Liver (tissue), 9 donors: ENCODE results near the gene TMEM213. TPM values are rescaled to one million over a fixed set of nuclear protein-coding genes. Genes with fewer than 3 reads are reported as not detected.

Source experiments
- DNase-seq: peaks from one replicate; pipeline ENCODE4 v3.0.0-alpha.2; 2017; ENCODE audit warnings: low spot score
- H3K27ac ChIP-seq, 2 donors: one replicate each; pipeline ENCODE4 v1.7.0; 2013; ENCODE audit warnings: inconsistent platforms in 2 of 2, low read length in 2 of 2, control low read depth in 1 of 2, low read depth in 1 of 2, mild to moderate bottlenecking in 1 of 2
- H3K27me3 ChIP-seq, 4 donors: one replicate each; pipeline versions ENCODE4 v1.6.1 to v1.7.0; 2013; ENCODE audit warnings: low read length in 3 of 4, inconsistent platforms in 1 of 4, mild to moderate bottlenecking in 1 of 4, moderate library complexity in 1 of 4; ENCODE audit not compliant: control insufficient read depth in 4 of 4, insufficient read depth in 4 of 4
- H3K36me3 ChIP-seq, 4 donors: one replicate each; pipeline versions ENCODE4 v1.6.1 to v1.7.0; 2013; ENCODE audit warnings: low read length in 3 of 4, mild to moderate bottlenecking in 3 of 4, low read depth in 1 of 4, moderate library complexity in 1 of 4; ENCODE audit not compliant: control insufficient read depth in 4 of 4, insufficient read depth in 3 of 4
- H3K4me1 ChIP-seq, 4 donors: one replicate each; pipeline versions ENCODE4 v1.6.1 to v1.7.0; 2013; ENCODE audit warnings: low read length in 3 of 4, mild to moderate bottlenecking in 3 of 4, moderate library complexity in 1 of 4; ENCODE audit not compliant: control insufficient read depth in 4 of 4, insufficient read depth in 4 of 4
- H3K4me3 ChIP-seq, 3 donors: one replicate each; pipeline versions ENCODE4 v1.6.1 to v1.7.0; 2013; ENCODE audit warnings: low read length in 3 of 3, control low read depth in 1 of 3, low read depth in 1 of 3, mild to moderate bottlenecking in 1 of 3
- H3K9ac ChIP-seq, 2 donors: one replicate each; pipeline ENCODE4 v1.7.0; 2013; ENCODE audit warnings: low read length in 2 of 2, mild to moderate bottlenecking in 2 of 2, moderate library complexity in 2 of 2, control low read depth in 1 of 2, low read depth in 1 of 2
- H3K9me3 ChIP-seq, 4 donors: one replicate each; pipeline versions ENCODE4 v1.6.1 to v1.7.0; 2013; ENCODE audit warnings: low read length in 3 of 4; ENCODE audit not compliant: control insufficient read depth in 4 of 4
- EGR1 ChIP-seq, 2 donors: IDR thresholded peaks; 2 replicates each; pipeline ENCODE4 v1.6.1; 2016 to 2018; ENCODE audit warnings: antibody characterized with exemption in 2 of 2, low read depth in 2 of 2
- FOXA1 ChIP-seq: IDR thresholded peaks from 2 replicates; pipeline ENCODE4 v1.6.1; 2016; ENCODE audit warnings: antibody characterized with exemption
- FOXA2 ChIP-seq: IDR thresholded peaks from 2 replicates; pipeline ENCODE4 v1.6.1; 2016; ENCODE audit warnings: antibody characterized with exemption
- GABPA ChIP-seq, 2 donors: IDR thresholded peaks in 1 of 2; conservative IDR thresholded peaks in 1 of 2; 2 replicates each; pipeline ENCODE4 v1.6.1; 2016; ENCODE audit warnings: antibody characterized with exemption in 2 of 2, mild to moderate bottlenecking in 1 of 2, moderate library complexity in 1 of 2
- HNF4A ChIP-seq, 2 donors: conservative IDR thresholded peaks; 2 replicates each; pipeline ENCODE4 v1.6.1; 2016; ENCODE audit warnings: antibody characterized with exemption in 2 of 2, mild to moderate bottlenecking in 2 of 2
- HNF4G ChIP-seq: IDR thresholded peaks from 2 replicates; pipeline ENCODE4 v1.6.1; 2016; ENCODE audit warnings: antibody characterized with exemption
- NR2F2 ChIP-seq: IDR thresholded peaks from 2 replicates; pipeline ENCODE4 v1.6.1; 2016; ENCODE audit warnings: antibody characterized with exemption
- RAD21 ChIP-seq, 2 donors: IDR thresholded peaks; 2 replicates each; pipeline ENCODE4 v1.6.1; 2016; ENCODE audit warnings: antibody characterized with exemption in 2 of 2, mild to moderate bottlenecking in 2 of 2
- RXRA ChIP-seq, 2 donors: IDR thresholded peaks; 2 replicates each; pipeline ENCODE4 v1.6.1; 2017 to 2018; ENCODE audit warnings: antibody characterized with exemption in 2 of 2, mild to moderate bottlenecking in 1 of 2
- SP1 ChIP-seq: IDR thresholded peaks from 2 replicates; pipeline ENCODE4 v1.6.1; 2018; ENCODE audit warnings: antibody characterized with exemption, mild to moderate bottlenecking
- TAF1 ChIP-seq: conservative IDR thresholded peaks from 2 replicates; pipeline ENCODE4 v1.6.1; 2016; ENCODE audit warnings: antibody characterized with exemption, mild to moderate bottlenecking
- YY1 ChIP-seq: IDR thresholded peaks from 2 replicates; pipeline ENCODE4 v1.6.1; 2016; ENCODE audit warnings: antibody characterized with exemption, mild to moderate bottlenecking
- WGBS: extraction: QIAGEN DNeasy Blood & Tissue Kit; methylation state at CpG from one replicate; pipeline ENCODE4 v1.1.7; 2013; 5-methylcytosine and 5-hydroxymethylcytosine counted together
- polyA plus RNA-seq, 2 donors: library from polyadenylated mRNA; stranded (reverse) in 1 of 2; unstranded in 1 of 2; fragments of 200-250 nt in 1 of 2; fragments of >200 nt in 1 of 2; fragmentation: Nextera tagmentation in 1 of 2; extraction: Ambion mirVana in 1 of 2; gene quantifications; one replicate each; pipeline versions ENCODE4 v1.2.1 to v1.2.3, GENCODE V29; 2013 to 2015
- total RNA-seq, 2 donors: library from RNA; depleted of rRNA; stranded (reverse); fragments of >200 nt; gene quantifications; one replicate each; pipeline ENCODE4 v1.2.3, GENCODE V29; 2014
- TF ChIP-seq, protein P1 (sequence below): IDR thresholded peaks from 2 replicates; pipeline ENCODE4 v1.6.1; 2016; ENCODE audit warnings: antibody characterized with exemption
- TF ChIP-seq, protein P2 (sequence below): IDR thresholded peaks from 2 replicates; pipeline ENCODE4 v1.6.1; 2016; ENCODE audit warnings: antibody characterized with exemption
- TF ChIP-seq, protein P3 (sequence below): IDR thresholded peaks from 2 replicates; pipeline ENCODE4 v1.6.1; 2016; ENCODE audit warnings: antibody characterized with exemption
- TF ChIP-seq, protein P4 (sequence below): IDR thresholded peaks from 2 replicates; pipeline ENCODE4 v1.6.1; 2016; ENCODE audit warnings: antibody characterized with exemption, mild to moderate bottlenecking
- donor health status: healthy.
- donor health status: healthy.
- donor health status: healthy.
- donor health status: healthy.
- donor health status: healthy.

TMEM213 gene
- total and polyA plus RNA-seq, 4 donors = not detected

DNA sequence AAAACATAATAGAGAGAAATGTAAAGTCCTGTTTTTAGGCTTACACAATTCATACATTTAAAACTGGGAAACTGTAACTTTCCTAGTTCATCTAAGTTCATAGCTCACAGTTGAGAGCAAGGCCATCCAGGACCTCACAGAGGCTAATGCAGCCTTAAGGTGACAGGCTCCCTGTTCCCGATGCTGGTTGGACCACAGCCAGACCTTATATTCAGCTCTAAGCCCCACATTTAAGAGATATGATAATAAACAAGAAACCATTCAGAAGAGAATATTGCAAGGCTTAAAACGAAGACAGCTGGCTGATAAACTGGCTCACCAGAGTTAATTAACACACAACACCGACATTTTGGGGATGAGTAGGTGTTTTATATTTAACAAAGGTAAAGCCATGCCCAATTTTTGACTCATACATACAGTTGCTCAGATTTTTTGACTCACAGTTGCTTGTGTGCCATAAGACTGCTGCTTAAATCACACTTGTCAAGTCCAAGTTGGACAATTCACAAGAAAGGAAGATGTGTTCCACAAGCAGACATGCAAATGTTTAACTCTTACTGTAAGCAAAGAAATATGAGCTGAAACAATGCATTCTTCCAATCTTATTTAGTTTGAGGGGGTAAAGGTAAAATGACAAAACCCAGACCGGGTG is 41.1 kb upstream of the TMEM213 start:
- Histone ChIP-seq H3K9me3 (no peaks in the 10 kb centered on the region), H3K9ac (no peak overlapping the region), H3K36me3 (no peaks in the 10 kb centered on the region), H3K4me1 (peaks cover 0 to 8% (median 0%) of the 10 kb centered on the region in 4 donors), H3K27ac (no peak overlapping the region), H3K4me3 (no peak overlapping the region), H3K27me3 (no peaks in the 10 kb centered on the region)
- TF ChIP-seq YY1 = no peak
- no peak for TF ChIP-seq SP1
- TF ChIP-seq, protein P1, sequence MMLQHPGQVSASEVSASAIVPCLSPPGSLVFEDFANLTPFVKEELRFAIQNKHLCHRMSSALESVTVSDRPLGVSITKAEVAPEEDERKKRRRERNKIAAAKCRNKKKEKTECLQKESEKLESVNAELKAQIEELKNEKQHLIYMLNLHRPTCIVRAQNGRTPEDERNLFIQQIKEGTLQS = no peak
- TF ChIP-seq GABPA (IDR thresholded peaks at IDR 0.05 in 1 of 2, conservative IDR thresholded peaks at IDR 0.05 in 1 of 2) = no peak
- TF ChIP-seq FOXA2 = no peak
- TF ChIP-seq RXRA (IDR thresholded peaks at IDR 0.05) = no peak
- TF ChIP-seq NR2F2 = no peak
- TF ChIP-seq, protein P2, sequence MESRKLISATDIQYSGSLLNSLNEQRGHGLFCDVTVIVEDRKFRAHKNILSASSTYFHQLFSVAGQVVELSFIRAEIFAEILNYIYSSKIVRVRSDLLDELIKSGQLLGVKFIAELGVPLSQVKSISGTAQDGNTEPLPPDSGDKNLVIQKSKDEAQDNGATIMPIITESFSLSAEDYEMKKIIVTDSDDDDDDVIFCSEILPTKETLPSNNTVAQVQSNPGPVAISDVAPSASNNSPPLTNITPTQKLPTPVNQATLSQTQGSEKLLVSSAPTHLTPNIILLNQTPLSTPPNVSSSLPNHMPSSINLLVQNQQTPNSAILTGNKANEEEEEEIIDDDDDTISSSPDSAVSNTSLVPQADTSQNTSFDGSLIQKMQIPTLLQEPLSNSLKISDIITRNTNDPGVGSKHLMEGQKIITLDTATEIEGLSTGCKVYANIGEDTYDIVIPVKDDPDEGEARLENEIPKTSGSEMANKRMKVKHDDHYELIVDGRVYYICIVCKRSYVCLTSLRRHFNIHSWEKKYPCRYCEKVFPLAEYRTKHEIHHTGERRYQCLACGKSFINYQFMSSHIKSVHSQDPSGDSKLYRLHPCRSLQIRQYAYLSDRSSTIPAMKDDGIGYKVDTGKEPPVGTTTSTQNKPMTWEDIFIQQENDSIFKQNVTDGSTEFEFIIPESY = no peak
- TF ChIP-seq FOXA1 = no peak
- no peak for TF ChIP-seq EGR1 (IDR thresholded peaks at IDR 0.05; ENCODE audit: low read depth in 2 of 2)
- no peak for TF ChIP-seq RAD21 (IDR thresholded peaks at IDR 0.05)
- TF ChIP-seq, protein P3, sequence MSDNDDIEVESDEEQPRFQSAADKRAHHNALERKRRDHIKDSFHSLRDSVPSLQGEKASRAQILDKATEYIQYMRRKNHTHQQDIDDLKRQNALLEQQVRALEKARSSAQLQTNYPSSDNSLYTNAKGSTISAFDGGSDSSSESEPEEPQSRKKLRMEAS = no peak
- TF ChIP-seq, protein P4, sequence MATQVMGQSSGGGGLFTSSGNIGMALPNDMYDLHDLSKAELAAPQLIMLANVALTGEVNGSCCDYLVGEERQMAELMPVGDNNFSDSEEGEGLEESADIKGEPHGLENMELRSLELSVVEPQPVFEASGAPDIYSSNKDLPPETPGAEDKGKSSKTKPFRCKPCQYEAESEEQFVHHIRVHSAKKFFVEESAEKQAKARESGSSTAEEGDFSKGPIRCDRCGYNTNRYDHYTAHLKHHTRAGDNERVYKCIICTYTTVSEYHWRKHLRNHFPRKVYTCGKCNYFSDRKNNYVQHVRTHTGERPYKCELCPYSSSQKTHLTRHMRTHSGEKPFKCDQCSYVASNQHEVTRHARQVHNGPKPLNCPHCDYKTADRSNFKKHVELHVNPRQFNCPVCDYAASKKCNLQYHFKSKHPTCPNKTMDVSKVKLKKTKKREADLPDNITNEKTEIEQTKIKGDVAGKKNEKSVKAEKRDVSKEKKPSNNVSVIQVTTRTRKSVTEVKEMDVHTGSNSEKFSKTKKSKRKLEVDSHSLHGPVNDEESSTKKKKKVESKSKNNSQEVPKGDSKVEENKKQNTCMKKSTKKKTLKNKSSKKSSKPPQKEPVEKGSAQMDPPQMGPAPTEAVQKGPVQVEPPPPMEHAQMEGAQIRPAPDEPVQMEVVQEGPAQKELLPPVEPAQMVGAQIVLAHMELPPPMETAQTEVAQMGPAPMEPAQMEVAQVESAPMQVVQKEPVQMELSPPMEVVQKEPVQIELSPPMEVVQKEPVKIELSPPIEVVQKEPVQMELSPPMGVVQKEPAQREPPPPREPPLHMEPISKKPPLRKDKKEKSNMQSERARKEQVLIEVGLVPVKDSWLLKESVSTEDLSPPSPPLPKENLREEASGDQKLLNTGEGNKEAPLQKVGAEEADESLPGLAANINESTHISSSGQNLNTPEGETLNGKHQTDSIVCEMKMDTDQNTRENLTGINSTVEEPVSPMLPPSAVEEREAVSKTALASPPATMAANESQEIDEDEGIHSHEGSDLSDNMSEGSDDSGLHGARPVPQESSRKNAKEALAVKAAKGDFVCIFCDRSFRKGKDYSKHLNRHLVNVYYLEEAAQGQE = no peak
- no peak for TF ChIP-seq TAF1
- TF ChIP-seq HNF4A (conservative IDR thresholded peaks at IDR 0.05) = no peak
- no peak for TF ChIP-seq HNF4G
- DNase-seq = no peak
- 75% methylated on average over 4 of the region's 4 CpGs for WGBS

DNA sequence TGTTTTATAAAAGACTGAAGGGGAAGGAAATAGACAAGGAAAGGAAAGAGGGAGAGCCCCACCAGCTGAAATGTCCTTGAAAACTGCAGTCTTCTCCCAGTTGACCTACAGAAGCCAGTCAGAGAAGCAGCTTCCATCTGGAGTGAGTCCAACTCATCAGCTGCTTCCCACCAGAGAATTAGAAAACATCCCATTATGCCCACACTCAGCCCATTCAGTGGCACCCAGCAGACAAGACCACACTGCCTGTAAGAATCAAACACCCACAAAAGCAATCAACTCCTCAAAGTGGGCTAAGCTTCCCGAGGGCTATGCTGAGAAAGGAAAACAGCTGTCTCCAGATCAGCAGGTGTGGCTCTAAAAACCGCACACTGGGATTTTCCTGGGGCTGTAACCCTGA is 29.6 kb upstream of the TMEM213 start:
- TF ChIP-seq HNF4G (no peak), GABPA (IDR thresholded peaks at IDR 0.05 in 1 of 2, conservative IDR thresholded peaks at IDR 0.05 in 1 of 2) (no peak), FOXA2 (no peak), FOXA1 (no peak)
- no peaks in the 10 kb centered on the region for H3K27me3 ChIP-seq
- H3K9me3 ChIP-seq = no peaks in the 10 kb centered on the region
- H3K36me3 ChIP-seq = no peaks in the 10 kb centered on the region
- H3K4me3 ChIP-seq = no peak overlapping the region
- H3K4me1 ChIP-seq = no peaks in the 10 kb centered on the region
- WGBS = 89% methylated on average over 2 of the region's 2 CpGs
- no peak overlapping the region for H3K9ac ChIP-seq
- DNase-seq = no peak
- H3K27ac ChIP-seq = no peak overlapping the region
